GM19397 (cell line): ENCODE measurements around the gene CKS1B.

ENCODE experiments used
- ATAC-seq: cut with Tn5 transposase; IDR thresholded peaks from one replicate; pipeline ENCODE4 v1.9.1; 2021; ENCODE audit warnings: mild to moderate bottlenecking, moderate library complexity; ENCODE audit not compliant: unreplicated experiment

The CKS1B gene

GRCh38 chr1:155012026-155012546 lies 37.6 kb downstream of the CKS1B start:
- ATAC-seq = no peak

GRCh38 chr1:155012776-155013602 lies 38.5 kb downstream of the CKS1B start:
- no peak for ATAC-seq

- no peak for ATAC-seq
Observed at GRCh38 chr1:155013632-155014031, 39.2 kb downstream of the CKS1B start.

GRCh38 chr1:155014709-155015508 lies 40.4 kb downstream of the CKS1B start:
- no peak for ATAC-seq

GRCh38 chr1:155015527-155016230 lies 41.2 kb downstream of the CKS1B start:
- no peak for ATAC-seq

GRCh38 chr1:155016231-155016831 lies 41.9 kb downstream of the CKS1B start:
- ATAC-seq = no peak

GRCh38 chr1:155017041-155017945 lies 42.8 kb downstream of the CKS1B start:
- peak; percentile 76 for ATAC-seq

- no peak for ATAC-seq
Observed at GRCh38 chr1:155017946-155018316, 43.5 kb downstream of the CKS1B start.

- ATAC-seq = no peak
Observed at GRCh38 chr1:155018617-155019348, 44.3 kb downstream of the CKS1B start.

- ATAC-seq = no peak
Observed at GRCh38 chr1:155019377-155020245, 45.1 kb downstream of the CKS1B start.

GRCh38 chr1:155022136-155022926 lies 47.9 kb downstream of the CKS1B start:
- no peak for ATAC-seq

GRCh38 chr1:155022927-155023236 lies 48.4 kb downstream of the CKS1B start:
- ATAC-seq = no peak

GRCh38 chr1:155023627-155024026 lies 49.1 kb downstream of the CKS1B start:
- ATAC-seq = no peak

GRCh38 chr1:155024315-155024714 lies 49.8 kb downstream of the CKS1B start:
- no peak for ATAC-seq

GRCh38 chr1:155026154-155026553 lies 51.7 kb downstream of the CKS1B start:
- ATAC-seq = no peak

- no peak for ATAC-seq
Observed at GRCh38 chr1:155026588-155026987, 52.1 kb downstream of the CKS1B start.
